ENCODE data around the gene VRK2.
"Not testable (repeated sequence)": the region's sequence is repeated elsewhere in the genome, so short reads cannot be mapped to it uniquely, and the experiment has no call there.

Gene VRK2

DNA sequence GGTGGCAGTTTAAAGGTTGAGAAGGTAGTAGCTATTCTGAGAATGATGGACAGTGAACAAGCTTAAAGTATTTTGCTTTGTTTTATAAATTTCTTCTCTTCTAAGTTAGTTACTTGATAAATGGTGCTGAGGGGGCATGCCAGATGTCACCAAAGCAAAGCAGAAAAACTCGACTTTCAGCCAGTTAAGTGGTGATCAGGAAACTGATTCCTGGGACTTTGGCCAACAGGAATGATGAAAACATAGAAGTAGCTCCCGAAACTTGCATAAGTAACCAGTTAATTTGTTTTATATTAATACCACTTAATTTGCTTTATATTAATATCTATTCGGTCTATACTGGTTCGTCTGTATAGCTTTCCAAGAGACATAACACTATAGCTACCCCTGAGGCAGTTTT, 111.9 kb downstream of the VRK2 start:
- DNase-seq (ENCODE audit: low read depth) = no peak

- DNase-seq (ENCODE audit: low read depth) = no peak
These were observed 117.3 kb downstream of the VRK2 start for GRCh38 chr2:58163913-58164312.

DNA sequence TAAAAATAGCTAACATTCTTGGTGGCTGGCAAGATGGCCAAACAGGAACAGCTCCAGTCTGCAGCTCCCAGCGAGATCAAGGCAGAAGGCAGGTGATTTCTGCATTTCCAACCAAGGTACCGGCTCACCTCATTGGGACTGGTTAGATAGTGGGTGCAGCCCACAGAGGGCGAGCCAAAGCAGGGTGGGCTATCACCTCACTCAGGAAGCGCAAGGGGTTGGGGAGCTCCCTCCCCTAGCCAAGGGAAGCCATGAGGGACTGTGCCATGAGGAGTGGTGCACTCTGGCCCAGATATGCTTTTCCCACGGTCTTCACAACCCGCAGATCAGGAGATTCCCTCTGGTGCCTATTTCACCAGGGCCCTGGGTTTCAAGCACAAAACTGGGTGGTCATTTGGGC, 121.5 kb downstream of the VRK2 start:
- DNase-seq (ENCODE audit: low read depth) = not testable (repeated sequence)

DNA sequence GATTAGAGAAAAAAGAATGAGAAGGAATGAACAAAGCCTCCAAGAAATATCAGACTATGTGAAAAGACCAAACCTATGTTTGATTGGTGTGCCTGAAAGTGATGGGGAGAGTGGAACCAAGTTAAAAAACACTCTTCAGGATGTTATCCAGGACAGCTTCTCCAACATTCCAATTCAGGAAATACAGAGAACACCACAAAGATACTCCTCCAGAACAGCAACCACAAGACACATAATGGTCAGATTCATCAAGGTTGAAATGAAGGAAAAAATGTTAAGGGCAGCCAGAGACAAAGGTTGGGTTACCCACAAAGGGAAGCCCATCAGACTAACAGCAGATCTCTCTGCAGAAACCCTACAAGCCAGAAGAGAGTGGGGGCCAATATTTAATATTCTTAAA, 123.2 kb downstream of the VRK2 start:
- not testable (repeated sequence) for DNase-seq (ENCODE audit: low read depth)

DNA sequence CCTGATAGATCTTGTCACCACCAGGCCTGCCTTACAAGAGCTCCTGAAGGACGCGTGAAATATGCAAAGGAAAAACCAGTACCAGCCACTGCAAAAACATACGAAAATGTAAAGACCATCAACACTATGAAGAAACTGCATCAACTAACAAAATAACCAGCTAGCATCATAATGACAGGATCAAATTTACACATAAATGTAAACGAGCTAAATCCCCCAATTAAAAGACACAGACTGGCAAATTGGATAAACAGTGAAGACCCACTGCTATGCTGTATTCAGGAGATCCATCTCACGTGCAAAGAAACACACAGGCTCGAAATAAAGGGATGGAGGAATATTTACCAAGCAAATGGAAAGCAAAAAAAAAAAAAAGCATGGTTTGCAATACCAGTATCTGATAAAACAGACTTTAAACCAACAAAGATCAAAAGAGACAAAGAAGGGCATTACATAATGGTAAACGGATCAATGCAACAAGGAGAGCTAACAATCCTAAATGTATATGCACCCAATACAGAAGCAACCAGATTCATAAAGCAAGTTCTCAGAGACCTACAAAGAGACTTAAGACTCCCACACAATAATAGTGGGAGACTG, 123.8 kb downstream of the VRK2 start:
- not testable (repeated sequence) for DNase-seq (ENCODE audit: low read depth)

DNA sequence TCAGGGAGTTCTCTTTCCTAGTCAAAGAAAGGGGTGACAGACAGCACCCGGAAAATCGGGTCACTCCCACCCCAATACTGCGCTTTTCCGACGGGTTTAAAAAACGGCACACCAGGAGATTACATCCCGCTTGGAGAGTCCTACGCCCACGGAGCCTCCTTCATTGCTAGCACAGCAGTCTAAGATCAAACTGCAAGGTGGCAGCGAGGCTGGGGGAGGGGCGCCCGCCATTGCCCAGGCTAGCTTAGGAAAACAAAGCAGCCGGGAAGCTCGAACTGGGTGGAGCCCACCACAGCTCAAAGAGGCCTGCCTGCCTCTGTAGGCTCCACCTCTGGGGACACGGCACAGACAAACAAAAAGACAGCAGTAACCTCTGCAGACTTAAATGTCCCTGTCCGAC, 125.2 kb downstream of the VRK2 start:
- DNase-seq (ENCODE audit: low read depth) = not testable (repeated sequence)

DNA sequence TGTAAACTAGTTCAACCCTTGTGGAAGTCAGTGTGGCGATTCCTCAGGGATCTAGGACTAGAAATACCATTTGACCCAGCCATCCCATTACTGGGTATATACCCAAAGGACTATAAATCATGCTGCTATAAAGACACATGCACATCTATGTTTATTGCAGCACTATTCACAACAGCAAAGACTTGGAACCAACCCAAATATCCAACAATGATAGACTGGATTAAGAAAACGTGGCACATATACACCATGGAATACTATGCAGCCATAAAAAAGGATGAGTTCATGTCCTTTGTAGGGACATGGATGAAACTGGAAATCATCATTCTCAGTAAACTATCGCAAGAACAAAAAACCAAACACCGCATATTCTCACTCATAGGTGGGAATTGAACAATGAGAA, 130.6 kb downstream of the VRK2 start:
- not testable (repeated sequence) for DNase-seq (ENCODE audit: low read depth)

DNA sequence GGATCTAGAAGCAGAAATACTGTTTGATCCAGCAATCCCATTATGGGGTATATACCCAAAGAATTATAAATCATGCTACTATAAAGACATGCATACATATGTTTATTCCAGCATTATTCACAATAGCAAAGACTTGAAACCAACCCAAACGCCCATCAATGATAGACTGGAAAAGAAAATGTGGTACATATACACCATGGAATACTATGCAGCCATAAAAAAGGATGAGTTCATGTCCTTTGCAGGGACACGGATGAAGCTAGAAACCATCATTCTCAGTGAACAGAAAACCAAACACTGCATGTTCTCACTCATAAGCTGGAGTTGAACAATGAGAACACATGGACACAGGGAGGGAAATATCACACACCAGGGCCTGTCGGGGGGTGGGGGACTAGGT, 133.6 kb downstream of the VRK2 start:
- not testable (repeated sequence) for DNase-seq (ENCODE audit: low read depth)

DNA sequence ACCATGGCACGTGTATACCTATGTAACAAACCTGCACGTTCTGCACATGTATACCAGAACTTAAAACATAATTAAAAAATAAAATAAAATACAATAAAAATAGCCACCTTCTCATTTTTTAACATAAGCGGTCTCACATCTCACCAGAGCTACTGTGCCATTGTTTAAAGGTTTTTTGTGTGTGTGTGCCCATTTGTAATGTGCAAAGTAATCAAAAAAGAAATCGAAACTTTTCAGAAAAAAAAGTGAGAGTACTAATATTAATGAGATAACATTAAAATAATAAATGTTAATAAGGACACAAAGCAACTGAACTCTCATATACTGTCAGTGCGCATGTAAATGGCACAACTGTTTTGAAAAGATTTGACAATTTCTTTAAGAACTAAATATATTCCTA, 134.0 kb downstream of the VRK2 start:
- DNase-seq (ENCODE audit: low read depth) = no peak

DNA sequence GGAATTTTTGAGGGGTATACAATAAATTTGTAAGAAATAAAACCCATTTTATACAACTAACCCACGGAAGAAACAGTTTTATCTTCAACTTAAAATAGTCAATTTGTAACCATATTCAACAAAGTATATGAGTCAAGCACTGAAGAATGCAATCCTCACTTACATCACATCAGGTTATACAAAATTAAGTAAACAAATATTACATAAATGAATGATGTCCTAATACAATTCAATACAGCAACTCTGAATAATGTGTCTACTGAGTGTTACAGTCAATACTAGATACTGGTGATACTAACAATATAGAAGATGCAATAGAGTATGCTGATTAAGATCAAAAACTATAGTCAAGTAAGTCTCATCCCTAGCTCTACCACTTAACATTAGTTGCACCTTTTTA, 135.9 kb downstream of the VRK2 start:
- no peak for DNase-seq (ENCODE audit: low read depth)

- DNase-seq (ENCODE audit: low read depth) = no peak
These were observed 139.9 kb downstream of the VRK2 start for GRCh38 chr2:58186501-58186900.

- not testable (repeated sequence) for DNase-seq (ENCODE audit: low read depth)
These were observed 140.4 kb downstream of the VRK2 start for GRCh38 chr2:58187022-58187421.

- DNase-seq (ENCODE audit: low read depth) = no peak
These were observed 147.9 kb downstream of the VRK2 start for GRCh38 chr2:58194458-58194857.

- DNase-seq (ENCODE audit: low read depth) = no peak
These were observed 149.1 kb downstream of the VRK2 start for GRCh38 chr2:58195662-58196061.

- DNase-seq (ENCODE audit: low read depth) = no peak
These were observed 151.3 kb downstream of the VRK2 start for GRCh38 chr2:58197894-58198293.

GRCh38 chr2:58202404-58202803, 155.8 kb downstream of the VRK2 start:
- no peak for DNase-seq (ENCODE audit: low read depth)

GRCh38 chr2:58203018-58203417, 156.4 kb downstream of the VRK2 start:
- no peak for DNase-seq (ENCODE audit: low read depth)

GRCh38 chr2:58204195-58204959, 157.8 kb downstream of the VRK2 start:
- no peak for DNase-seq (ENCODE audit: low read depth)

DNA sequence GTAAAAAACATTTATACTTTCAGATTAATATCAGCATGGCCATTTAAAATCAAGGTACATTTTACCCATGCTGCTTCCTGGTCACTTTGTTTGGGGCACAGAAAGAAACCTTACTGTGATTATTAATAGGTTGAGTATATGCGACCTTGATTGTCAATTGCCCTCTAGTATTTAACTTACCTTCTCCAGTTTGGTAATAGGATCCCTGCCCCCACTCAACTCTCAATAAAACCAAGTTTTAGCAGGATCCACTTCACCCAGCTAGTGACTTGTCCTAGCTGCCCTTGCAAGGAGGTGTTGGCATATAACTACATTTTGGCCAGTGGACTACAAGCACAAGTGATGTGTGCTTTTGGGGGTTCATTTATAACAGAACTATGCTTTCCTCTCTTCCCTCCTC, 160.2 kb downstream of the VRK2 start:
- no peak for DNase-seq (ENCODE audit: low read depth)

DNA sequence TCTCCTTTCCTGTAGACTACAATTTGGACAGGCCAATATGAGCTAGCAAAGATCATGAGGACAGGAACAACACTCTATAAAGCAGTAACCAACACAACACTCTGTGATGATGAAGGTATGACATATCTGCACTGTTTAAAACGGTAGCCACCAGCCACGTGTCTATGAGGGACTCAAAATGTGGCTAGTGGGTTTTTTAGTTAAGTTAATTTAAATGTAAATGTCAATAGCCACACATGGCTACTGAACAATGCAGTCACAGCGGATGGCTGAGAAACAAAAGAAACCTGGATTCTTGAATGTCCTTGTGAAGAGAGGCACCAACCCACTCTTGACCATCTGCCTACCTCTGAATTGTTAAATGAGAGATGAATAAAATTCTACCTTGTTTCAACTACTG, 160.6 kb downstream of the VRK2 start:
- DNase-seq (ENCODE audit: low read depth) = no peak

Measured in GM04503 (cell line).